Measurements from ENCODE around the gene RALGPS1.

- TF ChIP-seq CTCF (IDR thresholded peaks at IDR 0.05) (no peak), POLR2A (IDR thresholded peaks at IDR 0.05; ENCODE audit: low read depth) (no peak), POLR2AphosphoS5 (IDR thresholded peaks at IDR 0.05) (no peak), EP300 (IDR thresholded peaks at IDR 0.05) (no peak)
These were observed 71.9 kb downstream of the RALGPS1 start for GRCh38 chr9:126986506-126986951.
